ENCODE data around the gene MAP2K4.
"Not testable (repeated sequence)": the region's sequence is repeated elsewhere in the genome, so short reads cannot be mapped to it uniquely, and the experiment has no call there.

The MAP2K4 gene

GRCh38 chr17:12094336-12094735, 73.7 kb downstream of the MAP2K4 start:
- DNase-seq, result no peak

GRCh38 chr17:12095522-12095921, 74.8 kb downstream of the MAP2K4 start:
- no peak for DNase-seq

- DNase-seq, result no peak
Measured at GRCh38 chr17:12097326-12097725, 76.6 kb downstream of the MAP2K4 start.

- DNase-seq, result no peak
Measured at GRCh38 chr17:12098568-12098967, 77.9 kb downstream of the MAP2K4 start.

GRCh38 chr17:12099412-12099811, 78.7 kb downstream of the MAP2K4 start:
- no peak for DNase-seq

GRCh38 chr17:12104831-12105230, 84.2 kb downstream of the MAP2K4 start:
- no peak for DNase-seq

GRCh38 chr17:12107905-12108304, 87.2 kb downstream of the MAP2K4 start:
- no peak for DNase-seq

GRCh38 chr17:12110906-12111305, 90.2 kb downstream of the MAP2K4 start:
- DNase-seq, result no peak

GRCh38 chr17:12113156-12113555, 92.5 kb downstream of the MAP2K4 start:
- no peak for DNase-seq

GRCh38 chr17:12114686-12115418, 94.2 kb downstream of the MAP2K4 start:
- no peak for DNase-seq

- DNase-seq, result no peak
Measured at GRCh38 chr17:12116143-12116542, 95.5 kb downstream of the MAP2K4 start.

- no peak for DNase-seq
Measured at GRCh38 chr17:12118617-12119016, 97.9 kb downstream of the MAP2K4 start.

GRCh38 chr17:12122075-12122474, 101.4 kb downstream of the MAP2K4 start:
- DNase-seq, result no peak

GRCh38 chr17:12127177-12127576, 106.5 kb downstream of the MAP2K4 start:
- DNase-seq, result no peak

GRCh38 chr17:12127667-12128066, 107.0 kb downstream of the MAP2K4 start:
- DNase-seq, result no peak

- no peak for DNase-seq
Measured at GRCh38 chr17:12128946-12129345, 108.3 kb downstream of the MAP2K4 start.

GRCh38 chr17:12133183-12133582, 112.5 kb downstream of the MAP2K4 start:
- no peak for DNase-seq

GRCh38 chr17:12134101-12134500, 113.4 kb downstream of the MAP2K4 start:
- DNase-seq, result no peak

- no peak for DNase-seq
Measured at GRCh38 chr17:12134587-12134986, 113.9 kb downstream of the MAP2K4 start.

GRCh38 chr17:12136243-12136642, 115.6 kb downstream of the MAP2K4 start:
- no peak for DNase-seq

GRCh38 chr17:12136646-12137045, 116.0 kb downstream of the MAP2K4 start:
- DNase-seq, result no peak

GRCh38 chr17:12137859-12138258, 117.2 kb downstream of the MAP2K4 start:
- no peak for DNase-seq

- no peak for DNase-seq
Measured at GRCh38 chr17:12140685-12141084, 120.0 kb downstream of the MAP2K4 start.

GRCh38 chr17:12162187-12162586, 141.5 kb downstream of the MAP2K4 start:
- not testable (repeated sequence) for DNase-seq

GRCh38 chr17:12164085-12164484, 143.4 kb downstream of the MAP2K4 start:
- DNase-seq, result no peak
